Measurements from ENCODE around the gene ZMAT3.

Gene ZMAT3

GRCh38 chr3:179027326-179027900 lies 44.2 kb downstream of the ZMAT3 start:
- DNase-seq (ENCODE audit: extremely low read depth in 1 of 2, low read depth in 1 of 2): no peak

DNA sequence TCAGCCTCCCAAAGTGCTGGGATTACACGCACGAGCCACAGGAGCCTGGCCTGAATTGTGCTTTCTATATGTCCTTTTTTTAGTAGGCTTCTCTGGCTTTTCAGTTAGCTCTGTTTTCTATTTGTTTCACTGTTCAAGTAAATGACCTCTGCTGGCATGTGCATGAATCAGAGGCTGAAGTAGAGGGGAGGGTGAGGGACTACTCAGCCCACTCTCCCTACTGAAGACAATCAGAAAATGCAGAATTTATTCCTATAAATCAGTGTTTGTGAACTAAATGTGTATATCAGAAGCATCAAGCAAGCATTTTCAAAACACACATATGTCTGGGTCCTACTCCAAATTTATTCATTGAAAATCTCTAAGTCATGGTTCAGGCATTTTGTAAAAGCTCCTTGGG lies 45.0 kb downstream of the ZMAT3 start:
- DNase-seq (ENCODE audit: extremely low read depth in 1 of 2, low read depth in 1 of 2): no peak

DNA sequence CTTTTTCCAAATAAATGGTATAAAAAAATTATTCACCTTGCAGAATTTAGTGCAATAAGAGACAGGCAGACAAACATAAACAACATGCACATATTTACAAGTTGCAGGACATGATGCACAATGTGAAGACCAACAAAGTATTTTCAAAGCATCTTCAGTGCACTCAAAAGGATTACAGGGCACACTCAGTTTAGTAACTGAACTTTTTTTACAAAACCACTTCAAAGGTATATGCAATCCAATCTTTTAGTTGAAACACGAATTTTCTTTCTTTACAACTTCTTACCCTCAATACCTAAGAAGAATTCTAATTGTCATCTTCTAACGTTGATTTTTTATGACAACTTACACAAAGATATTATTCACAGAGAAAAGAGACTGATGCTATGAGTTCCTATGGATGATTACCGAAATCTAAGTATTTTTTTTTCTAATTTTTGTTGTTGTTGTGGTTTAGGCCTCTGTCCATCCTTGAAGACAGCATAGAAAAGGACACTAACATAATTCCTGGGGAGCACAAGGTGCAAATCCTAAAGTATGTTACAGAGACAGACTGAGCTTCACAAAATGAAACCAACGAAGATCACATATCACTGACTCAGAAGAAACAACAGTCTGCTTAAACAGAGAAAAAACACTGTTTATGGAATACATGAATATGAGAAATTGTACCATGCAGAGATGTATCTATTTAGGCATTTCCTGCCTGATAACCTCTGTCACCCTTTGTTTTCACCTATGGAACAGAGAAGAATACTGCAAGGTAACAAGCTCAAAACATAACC lies 50.3 kb downstream of the ZMAT3 start:
- no peak for DNase-seq (ENCODE audit: extremely low read depth in 1 of 2, low read depth in 1 of 2)

DNA sequence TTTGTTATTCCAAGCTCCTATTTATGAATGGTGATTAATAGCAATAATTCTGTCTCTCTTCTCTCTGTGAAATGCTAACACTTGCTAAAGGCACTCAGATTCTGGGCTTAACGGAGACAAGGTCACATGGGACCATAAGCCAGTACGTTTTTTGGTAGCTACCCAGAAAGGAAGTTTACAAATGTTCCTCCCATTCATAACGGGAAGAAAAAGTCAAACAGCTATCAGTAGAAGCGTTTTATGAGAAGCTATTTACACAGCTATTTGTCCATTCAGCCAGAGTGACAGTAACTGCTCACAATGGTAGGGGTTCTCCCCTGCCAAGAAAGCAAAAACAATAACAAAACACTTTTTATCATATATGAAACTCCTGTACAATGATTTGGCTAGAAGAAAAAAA lies 51.5 kb downstream of the ZMAT3 start:
- DNase-seq (ENCODE audit: extremely low read depth in 1 of 2, low read depth in 1 of 2): no peak

DNA sequence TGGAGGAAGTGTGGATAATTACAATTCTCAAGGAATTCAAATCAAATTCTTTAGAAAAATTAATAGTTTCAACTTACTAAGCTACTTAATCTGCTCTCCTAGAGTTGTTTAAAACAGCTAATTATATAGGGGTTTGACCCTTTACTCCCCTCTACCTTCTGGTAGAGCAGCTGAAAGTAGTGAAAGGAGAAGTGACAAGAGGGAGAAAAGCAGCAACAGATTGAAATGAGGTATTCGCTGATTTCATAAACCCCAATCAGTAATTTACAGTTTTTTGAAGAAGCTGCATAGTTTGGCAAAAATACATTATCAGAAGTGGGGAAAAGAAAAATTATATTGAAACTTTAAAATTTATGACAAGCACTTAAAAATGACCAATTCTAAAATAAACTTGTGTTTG lies 52.8 kb downstream of the ZMAT3 start:
- DNase-seq (ENCODE audit: extremely low read depth in 1 of 2, low read depth in 1 of 2): no peak

GRCh38 chr3:179016979-179017670 lies 54.5 kb downstream of the ZMAT3 start:
- DNase-seq (ENCODE audit: extremely low read depth in 1 of 2, low read depth in 1 of 2): no peak

DNA sequence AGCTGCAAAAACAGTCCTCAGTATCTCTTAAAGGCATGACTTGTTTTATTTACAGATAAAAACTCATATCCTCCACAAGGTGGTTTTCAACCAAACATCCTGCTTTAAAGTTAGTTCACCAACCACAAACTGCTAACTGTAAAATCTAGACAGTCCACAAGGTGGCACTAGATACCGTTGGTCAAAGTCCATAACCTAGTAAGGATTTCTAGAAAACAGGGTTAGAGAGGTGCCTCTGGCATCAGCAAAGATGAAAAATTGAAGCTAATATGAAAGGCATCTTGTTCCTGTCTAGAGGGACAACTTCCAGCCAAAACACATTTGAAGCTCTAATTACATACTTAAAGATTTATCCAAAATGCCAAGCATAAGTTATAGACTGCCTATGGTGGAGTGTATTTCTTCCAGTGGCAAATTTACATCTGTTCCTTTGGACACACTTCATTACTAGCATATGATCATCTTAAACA lies 56.0 kb downstream of the ZMAT3 start:
- no peak for DNase-seq (ENCODE audit: extremely low read depth in 1 of 2, low read depth in 1 of 2)

- no peak for DNase-seq (ENCODE audit: extremely low read depth in 1 of 2, low read depth in 1 of 2)
Measured at GRCh38 chr3:179005706-179006105, 65.9 kb downstream of the ZMAT3 start.

DNA sequence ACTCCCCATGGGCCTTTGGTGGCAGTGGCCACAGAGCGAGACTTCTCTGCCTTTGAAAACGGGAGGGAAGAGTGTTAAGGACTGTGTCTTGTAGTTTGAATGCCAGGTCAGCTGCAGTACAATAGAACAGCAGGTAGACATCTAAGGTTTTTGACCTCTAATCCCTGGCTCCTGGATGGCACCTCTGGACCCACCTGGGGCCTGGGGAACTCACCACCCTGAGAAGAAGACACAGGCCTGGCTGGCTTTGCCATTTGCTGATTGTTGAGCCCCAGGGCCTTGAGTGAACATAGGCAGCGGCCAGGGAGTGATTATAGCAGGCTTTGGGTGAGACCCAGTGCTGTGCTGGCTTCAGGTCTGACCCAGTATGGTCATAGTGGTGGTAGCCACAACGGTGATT lies 66.4 kb downstream of the ZMAT3 start:
- no peak for DNase-seq (ENCODE audit: extremely low read depth in 1 of 2, low read depth in 1 of 2)

DNA sequence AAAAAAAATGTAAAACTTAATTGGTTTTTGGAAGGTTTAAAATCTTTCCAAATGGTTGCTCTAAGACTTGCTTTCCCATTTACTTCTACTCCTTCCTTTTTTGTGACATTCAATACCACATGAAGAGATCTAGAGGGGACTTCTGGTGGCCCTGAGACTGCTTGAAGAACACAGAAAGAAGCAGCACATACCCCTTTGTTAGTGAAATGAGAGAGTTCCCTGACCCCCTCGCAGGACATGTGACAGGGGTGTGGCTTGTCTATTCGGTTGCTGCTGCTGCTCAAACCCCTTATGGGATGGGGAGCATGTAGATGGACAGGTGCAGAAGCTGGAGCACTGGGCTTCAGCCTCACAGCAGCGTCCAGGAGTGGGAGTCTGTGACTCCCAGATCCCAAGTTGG lies 71.0 kb downstream of the ZMAT3 start:
- no peak for DNase-seq (ENCODE audit: extremely low read depth in 1 of 2, low read depth in 1 of 2)

- DNase-seq (ENCODE audit: extremely low read depth in 1 of 2, low read depth in 1 of 2): no peak
Measured at GRCh38 chr3:179000144-179000543, 71.5 kb downstream of the ZMAT3 start.

DNA sequence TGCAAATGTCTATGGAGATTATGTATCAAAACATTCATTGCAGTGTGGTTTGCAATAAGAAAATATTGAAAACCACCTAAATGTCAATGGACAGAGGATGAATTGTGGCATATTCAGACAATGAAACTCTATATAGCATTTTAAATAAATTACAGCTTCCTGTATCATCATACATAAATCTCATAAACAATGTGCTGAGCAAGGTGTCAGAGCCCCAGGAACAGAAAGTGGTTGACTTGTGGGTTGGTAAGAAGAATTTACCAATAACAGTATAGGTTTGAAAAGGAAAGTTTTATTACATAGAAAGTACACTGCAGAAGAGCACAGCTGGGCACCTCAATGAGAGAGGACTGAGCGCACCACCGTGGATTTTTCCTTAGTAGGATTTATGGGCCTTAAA lies 75.2 kb downstream of the ZMAT3 start:
- DNase-seq (ENCODE audit: extremely low read depth in 1 of 2, low read depth in 1 of 2): no peak

GRCh38 chr3:178990293-178990692 lies 81.3 kb downstream of the ZMAT3 start:
- no peak for DNase-seq (ENCODE audit: extremely low read depth in 1 of 2, low read depth in 1 of 2)

GRCh38 chr3:178989821-178990220 lies 81.8 kb downstream of the ZMAT3 start:
- no peak for DNase-seq (ENCODE audit: extremely low read depth in 1 of 2, low read depth in 1 of 2)

DNA sequence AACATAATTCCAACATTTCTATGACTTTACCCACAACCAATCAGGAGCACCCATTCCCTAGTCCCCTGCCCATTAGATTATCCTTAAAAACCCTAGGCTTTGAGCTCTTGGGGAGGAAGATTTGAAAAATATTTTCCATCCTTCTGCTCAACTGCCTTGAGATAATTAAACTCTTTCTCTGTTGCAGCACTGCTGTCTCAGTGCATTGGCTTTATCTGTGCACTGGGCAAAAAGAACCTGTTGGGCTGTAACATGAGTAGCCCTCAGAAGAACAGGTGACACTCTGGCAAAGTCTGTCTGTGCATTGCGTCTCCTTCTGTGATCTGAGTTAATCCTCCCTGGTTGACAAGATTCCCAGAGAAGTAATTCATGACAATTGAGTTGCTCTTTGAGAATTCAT lies 83.9 kb downstream of the ZMAT3 start:
- DNase-seq (ENCODE audit: extremely low read depth in 1 of 2, low read depth in 1 of 2): no peak

DNA sequence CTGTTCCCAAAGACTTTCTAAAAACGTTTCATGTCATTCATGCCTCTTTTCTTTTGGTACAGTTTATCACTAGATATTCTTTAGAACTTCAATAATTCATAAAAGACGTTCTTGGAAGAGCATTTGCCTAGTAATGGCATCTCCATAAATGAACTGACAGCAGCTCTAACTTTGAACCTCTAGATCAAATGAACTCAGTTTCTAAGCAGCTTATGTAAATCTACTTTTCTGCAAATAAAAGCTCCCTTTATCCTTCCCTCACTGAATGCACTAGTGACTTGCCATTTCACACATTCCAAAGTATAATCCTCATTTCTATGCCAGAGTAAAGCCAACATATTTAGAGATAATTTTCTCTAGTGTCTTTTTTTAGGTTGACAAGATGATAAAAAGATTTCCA lies 85.2 kb downstream of the ZMAT3 start:
- DNase-seq (ENCODE audit: extremely low read depth in 1 of 2, low read depth in 1 of 2): no peak

DNA sequence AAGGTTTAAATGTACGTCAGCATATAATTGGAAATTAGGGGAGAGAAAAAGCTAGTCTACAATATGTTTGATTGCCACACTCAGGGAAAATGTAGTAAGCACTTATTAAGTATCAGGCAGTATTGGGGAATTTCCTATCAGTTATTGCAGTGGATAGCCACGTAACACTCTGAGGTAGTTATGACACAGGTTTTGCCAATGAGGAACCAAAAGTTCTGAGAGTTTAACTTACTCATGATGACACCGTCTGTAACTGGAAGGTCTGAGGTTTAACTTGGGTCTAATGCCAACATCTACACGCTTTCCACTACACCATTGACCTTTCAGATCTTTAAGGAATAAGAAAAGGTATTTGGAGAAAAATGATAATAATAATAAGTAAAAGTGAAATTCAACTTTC lies 89.5 kb downstream of the ZMAT3 start:
- DNase-seq (ENCODE audit: extremely low read depth in 1 of 2, low read depth in 1 of 2): no peak

DNA sequence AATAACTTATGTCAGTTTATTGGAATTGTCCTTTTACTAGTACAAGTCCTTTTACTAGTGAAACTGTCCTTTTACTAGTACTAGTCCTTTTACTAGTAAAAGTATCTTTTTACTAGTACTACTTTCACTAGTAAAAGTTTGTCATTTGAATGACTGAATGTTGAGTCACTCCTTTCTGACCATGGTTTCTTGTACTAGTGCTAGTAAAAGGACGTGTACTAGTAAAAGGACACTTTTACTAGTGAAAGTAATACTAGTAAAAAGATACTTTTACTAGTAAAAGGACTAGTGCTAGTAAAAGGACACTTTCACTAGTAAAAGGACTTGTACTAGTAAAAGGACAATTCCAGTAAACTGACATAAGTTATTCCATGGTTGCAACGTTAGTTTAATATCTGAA lies 96.3 kb downstream of the ZMAT3 start:
- DNase-seq (ENCODE audit: extremely low read depth in 1 of 2, low read depth in 1 of 2): no peak

DNA sequence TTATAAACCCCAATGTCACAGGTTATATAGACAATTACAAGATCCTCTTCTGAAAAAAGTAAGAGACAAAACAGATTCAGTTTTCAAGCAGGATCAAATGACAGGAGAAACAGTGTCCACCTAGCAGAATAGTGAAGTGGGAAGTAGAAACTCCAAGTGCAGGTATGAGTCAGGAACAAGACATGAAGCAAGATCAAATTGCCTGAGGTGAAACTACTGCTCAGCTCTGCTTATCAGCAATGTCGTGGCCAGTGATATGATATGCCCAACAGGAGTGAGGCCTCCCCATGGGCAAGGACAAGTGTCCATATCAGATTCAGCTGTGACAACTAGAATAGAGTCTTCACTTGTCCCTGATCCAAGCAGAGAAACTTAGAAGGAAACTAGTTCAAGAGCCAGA lies 100.0 kb downstream of the ZMAT3 start:
- DNase-seq (ENCODE audit: extremely low read depth in 1 of 2, low read depth in 1 of 2): no peak

- no peak for DNase-seq (ENCODE audit: extremely low read depth in 1 of 2, low read depth in 1 of 2)
Measured at GRCh38 chr3:178969004-178969700, 102.5 kb downstream of the ZMAT3 start.
